Mesendoderm (in vitro differentiated cells): ENCODE results near the gene C2orf76.
A peak's percentile ranks its signal among the peaks of the same experiment; 100 is the strongest.

ENCODE experiments used
- DNase-seq: peaks from one replicate; pipeline ENCODE4 v3.0.0; 2013
- H2AK5ac ChIP-seq: 2 replicates; pipeline ENCODE4 v1.6.1; 2013; ENCODE audit warnings: low read length, inconsistent platforms
- H2BK120ac ChIP-seq: 2 replicates; pipeline ENCODE4 v1.6.1; 2013; ENCODE audit warnings: low read depth, mild to moderate bottlenecking, low read length, moderate library complexity, mixed read lengths
- H2BK15ac ChIP-seq: replicated peaks from 2 replicates; pipeline ENCODE4 v1.6.1; 2013; ENCODE audit warnings: low read depth, mild to moderate bottlenecking, moderate library complexity
- H2BK5ac ChIP-seq: 2 replicates; pipeline ENCODE4 v1.6.1; 2013; ENCODE audit warnings: low read length, inconsistent platforms
- H3K18ac ChIP-seq: 2 replicates; pipeline ENCODE4 v1.6.1; 2013; ENCODE audit warnings: mild to moderate bottlenecking, low read length, mixed read lengths
- H3K23ac ChIP-seq: one replicate; pipeline ENCODE4 v1.6.1; 2013; ENCODE audit warnings: low read length
- H3K27ac ChIP-seq: 2 replicates; pipeline ENCODE4 v1.5.1; 2013; ENCODE audit warnings: low read depth, mild to moderate bottlenecking, inconsistent platforms, low read length, moderate library complexity
- H3K27me3 ChIP-seq: 2 replicates; pipeline ENCODE4 v1.6.1; 2013; ENCODE audit warnings: low read length, control low read depth, mild to moderate bottlenecking, inconsistent platforms; ENCODE audit not compliant: insufficient read depth, poor library complexity
- H3K36me3 ChIP-seq: 2 replicates; pipeline ENCODE4 v1.6.1; 2013; ENCODE audit warnings: low read length, inconsistent platforms; ENCODE audit not compliant: control insufficient read depth, insufficient read depth
- H3K4ac ChIP-seq: one replicate; pipeline ENCODE4 v1.6.1; 2013; ENCODE audit warnings: low read depth, mild to moderate bottlenecking, low read length, moderate library complexity
- H3K4me1 ChIP-seq: 2 replicates; pipeline ENCODE4 v1.6.1; 2013; ENCODE audit warnings: low read depth, low read length, inconsistent platforms; ENCODE audit not compliant: control insufficient read depth
- H3K4me2 ChIP-seq: 2 replicates; pipeline ENCODE4 v1.6.1; 2013; ENCODE audit warnings: low read length
- H3K4me3 ChIP-seq: 2 replicates; pipeline ENCODE4 v1.5.1; 2013; ENCODE audit warnings: mild to moderate bottlenecking, low read length
- H3K56ac ChIP-seq: one replicate; pipeline ENCODE4 v1.6.1; 2013; ENCODE audit warnings: low read length
- H3K79me1 ChIP-seq: 2 replicates; pipeline ENCODE4 v1.6.1; 2013; ENCODE audit warnings: low read length, inconsistent platforms
- H3K79me2 ChIP-seq: 2 replicates; pipeline ENCODE4 v1.6.1; 2013; ENCODE audit warnings: mild to moderate bottlenecking, low read length; ENCODE audit not compliant: control insufficient read depth, insufficient read depth
- H3K9ac ChIP-seq: 2 replicates; pipeline ENCODE4 v1.6.1; 2013; ENCODE audit warnings: low read length, inconsistent platforms
- H4K5ac ChIP-seq: one replicate; pipeline ENCODE4 v1.6.1; 2013; ENCODE audit warnings: low read length
- H4K8ac ChIP-seq: one replicate; pipeline ENCODE4 v1.6.1; 2013; ENCODE audit warnings: low read depth, mild to moderate bottlenecking, control low read depth, low read length, moderate library complexity
- WGBS: extraction: QIAGEN DNeasy Blood & Tissue Kit; methylation state at CpG from one replicate; pipeline ENCODE4 v1.1.7; 2013; ENCODE audit warnings: low lambda C conversion rate, missing lambda C conversion rate; ENCODE audit not compliant: insufficient coverage; ENCODE audit errors: extremely low coverage; 5-methylcytosine and 5-hydroxymethylcytosine counted together

The C2orf76 gene

GRCh38 chr2:119259296-119259860, 107.3 kb downstream of the C2orf76 start:
- WGBS: no CpG with 5 or more reads among the region's 5 CpGs
- Histone ChIP-seq H3K18ac (no peak overlapping the region), H2AK5ac (no peak overlapping the region), H3K23ac (no peak overlapping the region), H2BK15ac (no peak overlapping the region), H3K4me3 (no peak overlapping the region), H3K56ac (no peak overlapping the region), H4K8ac (no peak overlapping the region), H3K4ac (no peak overlapping the region), H3K36me3 (peaks cover 2% of the 10 kb centered on the region), H2BK5ac (no peak overlapping the region), H3K79me2 (no peaks in the 10 kb centered on the region), H3K9ac (no peak overlapping the region), H3K27me3 (no peaks in the 10 kb centered on the region), H3K4me2 (no peak overlapping the region), H3K27ac (no peak overlapping the region), H3K79me1 (no peaks in the 10 kb centered on the region), H4K5ac (no peak overlapping the region), H3K4me1 (peaks cover 4% of the 10 kb centered on the region), H2BK120ac (no peak overlapping the region)
- peak; percentile 47 for DNase-seq

GRCh38 chr2:119257198-119257597, 109.4 kb downstream of the C2orf76 start:
- Histone ChIP-seq H3K18ac (no peak overlapping the region), H3K4ac (no peak overlapping the region), H3K9ac (no peak overlapping the region), H3K23ac (no peak overlapping the region), H3K79me2 (no peaks in the 10 kb centered on the region), H2BK5ac (no peak overlapping the region), H3K36me3 (peaks cover 2% of the 10 kb centered on the region), H2AK5ac (no peak overlapping the region), H2BK15ac (no peak overlapping the region), H2BK120ac (no peak overlapping the region), H3K27me3 (no peaks in the 10 kb centered on the region), H3K27ac (no peak overlapping the region), H4K5ac (no peak overlapping the region), H4K8ac (no peak overlapping the region), H3K4me3 (no peak overlapping the region), H3K56ac (no peak overlapping the region), H3K79me1 (no peaks in the 10 kb centered on the region), H3K4me2 (no peak overlapping the region), H3K4me1 (peaks cover 4% of the 10 kb centered on the region)
- no CpG with 5 or more reads among the region's 9 CpGs for WGBS
- DNase-seq: no peak

GRCh38 chr2:119256582-119256921, 110.1 kb downstream of the C2orf76 start:
- Histone ChIP-seq H3K23ac (no peak overlapping the region), H3K36me3 (peaks cover 2% of the 10 kb centered on the region), H2BK120ac (no peak overlapping the region), H3K9ac (no peak overlapping the region), H2AK5ac (no peak overlapping the region), H4K8ac (no peak overlapping the region), H3K4ac (no peak overlapping the region), H4K5ac (no peak overlapping the region), H2BK5ac (no peak overlapping the region), H3K27me3 (no peaks in the 10 kb centered on the region), H3K4me3 (no peak overlapping the region), H3K4me1 (peaks cover 4% of the 10 kb centered on the region), H3K79me2 (no peaks in the 10 kb centered on the region), H3K79me1 (no peaks in the 10 kb centered on the region), H3K56ac (no peak overlapping the region), H3K27ac (peak overlapping the region; percentile 10), H3K4me2 (no peak overlapping the region), H3K18ac (no peak overlapping the region), H2BK15ac (no peak overlapping the region)
- no CpG with 5 or more reads among the region's 2 CpGs for WGBS
- DNase-seq: no peak

- Histone ChIP-seq H3K4me1 (peaks cover 4% of the 10 kb centered on the region), H3K79me2 (no peaks in the 10 kb centered on the region), H3K9ac (no peak overlapping the region), H3K56ac (no peak overlapping the region), H3K27ac (peak overlapping the region; percentile 10), H2BK120ac (no peak overlapping the region), H3K27me3 (no peaks in the 10 kb centered on the region), H4K8ac (no peak overlapping the region), H3K23ac (no peak overlapping the region), H3K4me2 (no peak overlapping the region), H3K18ac (no peak overlapping the region), H2AK5ac (no peak overlapping the region), H2BK15ac (no peak overlapping the region), H3K79me1 (no peaks in the 10 kb centered on the region), H3K4me3 (no peak overlapping the region), H4K5ac (no peak overlapping the region), H3K36me3 (peaks cover 2% of the 10 kb centered on the region), H2BK5ac (no peak overlapping the region), H3K4ac (no peak overlapping the region)
- WGBS: no CpG with 5 or more reads among the region's 12 CpGs
- peak; percentile 79 for DNase-seq
Measured at GRCh38 chr2:119255760-119256581, 110.7 kb downstream of the C2orf76 start.

GRCh38 chr2:119254601-119255080, 112.0 kb downstream of the C2orf76 start:
- Histone ChIP-seq H3K4ac (no peak overlapping the region), H2BK5ac (no peak overlapping the region), H2AK5ac (no peak overlapping the region), H3K18ac (no peak overlapping the region), H3K4me3 (no peak overlapping the region), H3K27ac (no peak overlapping the region), H3K79me1 (no peaks in the 10 kb centered on the region), H4K8ac (no peak overlapping the region), H3K4me2 (no peak overlapping the region), H3K36me3 (peaks cover 2% of the 10 kb centered on the region), H3K4me1 (peaks cover 4% of the 10 kb centered on the region), H3K27me3 (no peaks in the 10 kb centered on the region), H2BK15ac (no peak overlapping the region), H3K23ac (no peak overlapping the region), H3K56ac (no peak overlapping the region), H4K5ac (no peak overlapping the region), H3K79me2 (no peaks in the 10 kb centered on the region), H2BK120ac (no peak overlapping the region), H3K9ac (no peak overlapping the region)
- no peak for DNase-seq
- no CpG with 5 or more reads among the region's 10 CpGs for WGBS
